ENCODE results near the gene FDPS. TPM values are rescaled to one million over a fixed set of nuclear protein-coding genes. Genes with fewer than 3 reads are reported as not detected.

The FDPS gene
- total RNA-seq, 1 experiment from 2014 or later, result 449 TPM

DNA sequence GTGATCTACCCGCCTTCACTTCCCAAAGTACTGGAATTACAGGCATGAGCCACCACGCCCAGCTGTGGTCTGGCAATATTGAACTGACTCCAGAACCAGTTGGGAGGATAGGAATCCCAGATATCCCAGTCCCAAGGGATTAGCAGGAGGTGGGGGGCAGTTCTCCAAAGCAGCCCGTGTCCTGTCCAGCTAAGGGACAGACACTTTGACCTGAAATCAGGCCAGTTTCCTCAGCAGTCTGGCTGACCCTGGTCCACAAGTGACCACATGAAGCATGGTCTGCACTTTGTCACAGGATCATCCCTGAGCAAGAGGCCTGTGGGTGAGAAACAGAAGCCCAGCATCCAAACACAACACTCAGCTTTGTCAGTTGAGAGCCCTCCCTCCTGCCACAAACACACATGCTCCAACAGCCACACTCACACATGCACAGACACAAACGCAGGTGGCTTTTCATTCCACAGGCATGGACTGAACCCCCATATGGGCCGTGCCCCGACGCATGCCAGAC lies 2.7 kb upstream of the FDPS start:
- Histone ChIP-seq H3K4me1 (ENCODE audit: insufficient read depth, low read length, poor library complexity, severe bottlenecking) (peaks cover 23% of the 10 kb centered on the region), H3K36me3 (ENCODE audit: insufficient read depth, low read length, poor library complexity, severe bottlenecking) (peaks cover 6% of the 10 kb centered on the region), H3K27ac (ENCODE audit: low read depth, low read length, poor library complexity, severe bottlenecking) (peak overlapping the region; percentile 33), H3K27me3 (replicated peaks; ENCODE audit: insufficient read depth, low read depth, low read length, poor library complexity) (no peaks in the 10 kb centered on the region), H3K9me3 (ENCODE audit: low read depth, low read length, poor library complexity, severe bottlenecking) (no peaks in the 10 kb centered on the region), H3K4me3 (ENCODE audit: low read depth, low read length, poor library complexity, severe bottlenecking) (no peak overlapping the region)
- intact Hi-C loops (cut with micrococcal nuclease; ENCODE audit: unreplicated experiment), result no loop called here
- CTCF ChIA-PET, result no interaction called here
- no peak for TF ChIP-seq EZH2 (IDR thresholded peaks at IDR 0.05; ENCODE audit: borderline replicate concordance, low read depth, low read length, poor library complexity, severe bottlenecking)
- no peak for TF ChIP-seq CTCF (conservative IDR thresholded peaks at IDR 0.05; ENCODE audit: low read depth, low read length)
- BruUV-seq (replicated peaks), result no TSS peak
- DNase-seq (ENCODE audit: low spot score), result no peak
- POLR2A ChIA-PET (ENCODE audit: low non-redundant PET), result no interaction called here

DNA sequence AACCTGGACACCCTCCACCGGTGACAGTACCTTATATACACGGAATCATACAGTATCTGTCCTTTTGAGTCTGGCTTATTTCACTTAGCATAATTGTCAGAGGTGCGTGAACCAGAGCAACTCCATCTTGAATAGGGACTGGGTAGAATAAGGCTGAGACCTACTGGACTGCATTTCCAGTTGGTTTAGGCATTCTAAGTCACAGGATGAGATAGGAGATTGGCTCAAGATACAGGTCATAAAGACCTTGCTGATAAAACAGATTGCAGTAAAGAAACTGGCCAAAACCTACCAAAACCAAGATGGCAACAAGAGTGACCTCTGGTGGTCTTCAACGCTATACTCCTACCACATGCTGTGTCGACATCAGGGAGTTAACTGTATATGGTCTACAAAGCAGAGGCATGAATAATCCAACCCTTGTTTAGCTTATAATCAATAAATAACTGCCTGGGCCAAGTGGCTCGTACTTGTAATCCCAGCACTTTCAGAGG lies 1.4 kb upstream of the FDPS start:
- CTCF ChIA-PET, result interaction anchor here (0.7 to 1.4 kb wide), 3 partner anchors 56 to 797 kb away, joined by 4 to 5 read pairs (median 4); no protein-coding TSS in a partner anchor
- POLR2A ChIA-PET (ENCODE audit: low non-redundant PET), result interaction anchor here (1.1 kb wide), 1 partner anchor 9 kb away, joined by 3 read pairs; no protein-coding TSS in a partner anchor
- peak overlapping the region; percentile 96 for H3K27ac ChIP-seq (ENCODE audit: low read depth, low read length, poor library complexity, severe bottlenecking)

GRCh38 chr1:155309423-155310021 lies 856 bp downstream of the FDPS start:
- Histone ChIP-seq H3K36me3 (ENCODE audit: insufficient read depth, low read length, poor library complexity, severe bottlenecking) (peaks cover 37% of the 10 kb centered on the region), H3K27me3 (replicated peaks; ENCODE audit: insufficient read depth, low read depth, low read length, poor library complexity) (no peaks in the 10 kb centered on the region), H3K27ac (ENCODE audit: low read depth, low read length, poor library complexity, severe bottlenecking) (peak overlapping the region; percentile 96), H3K4me1 (ENCODE audit: insufficient read depth, low read length, poor library complexity, severe bottlenecking) (peaks cover 29% of the 10 kb centered on the region), H3K9me3 (ENCODE audit: low read depth, low read length, poor library complexity, severe bottlenecking) (no peaks in the 10 kb centered on the region), H3K4me3 (ENCODE audit: low read depth, low read length, poor library complexity, severe bottlenecking) (peak overlapping the region; percentile 76)
- POLR2A ChIA-PET (ENCODE audit: low non-redundant PET), result no interaction called here
- peak; percentile 76 for DNase-seq (ENCODE audit: low spot score)
- no TSS peak for BruUV-seq (replicated peaks)
- TF ChIP-seq EZH2 (IDR thresholded peaks at IDR 0.05; ENCODE audit: borderline replicate concordance, low read depth, low read length, poor library complexity, severe bottlenecking) (no peak), CTCF (conservative IDR thresholded peaks at IDR 0.05; ENCODE audit: low read depth, low read length) (no peak; the same call in 1 of the 2 replicates)
- intact Hi-C loops (cut with micrococcal nuclease; ENCODE audit: unreplicated experiment), result loop anchor here (2.0 kb wide), 1 partner anchor 27 kb away; no protein-coding TSS in a partner anchor
- CTCF ChIA-PET, result interaction anchor here (0.6 kb wide), 1 partner anchor 28 kb away, joined by 4 read pairs; no protein-coding TSS in a partner anchor

More for the DNA sequence above, 1.4 kb upstream of the FDPS start:
- no peaks in the 10 kb centered on the region for H3K27me3 ChIP-seq (replicated peaks; ENCODE audit: insufficient read depth, low read depth, low read length, poor library complexity)
- intact Hi-C loops (cut with micrococcal nuclease; ENCODE audit: unreplicated experiment), result no loop called here
- peaks cover 29% of the 10 kb centered on the region for H3K4me1 ChIP-seq (ENCODE audit: insufficient read depth, low read length, poor library complexity, severe bottlenecking)
- H3K36me3 ChIP-seq (ENCODE audit: insufficient read depth, low read length, poor library complexity, severe bottlenecking), result peaks cover 15% of the 10 kb centered on the region
- H3K9me3 ChIP-seq (ENCODE audit: low read depth, low read length, poor library complexity, severe bottlenecking), result no peaks in the 10 kb centered on the region
- no TSS peak for BruUV-seq (replicated peaks)
- H3K4me3 ChIP-seq (ENCODE audit: low read depth, low read length, poor library complexity, severe bottlenecking), result no peak overlapping the region
- TF ChIP-seq CTCF (conservative IDR thresholded peaks at IDR 0.05; ENCODE audit: low read depth, low read length) (peak; percentile 43; the same call in 1 of the 2 replicates), EZH2 (IDR thresholded peaks at IDR 0.05; ENCODE audit: borderline replicate concordance, low read depth, low read length, poor library complexity, severe bottlenecking) (no peak)
- DNase-seq (ENCODE audit: low spot score), result peak; percentile 64
